HEK293T (cell line): Measurements from ENCODE around the gene HOXB4.

Experiments used
- CTCF ChIA-PET: fragments of 350-600 bp; formaldehyde crosslinking; extraction: SDS; loops from one replicate; lab custom pipeline; 2021; ENCODE audit warnings: antibody characterized with exemption, inconsistent platforms; lab: Yijun Ruan, JAX
- POLR2A ChIA-PET: fragments of 350-600 bp; formaldehyde crosslinking; extraction: SDS; loops from one replicate; lab custom pipeline; 2020; ENCODE audit warnings: antibody characterized with exemption, inconsistent platforms; lab: Yijun Ruan, JAX
- DNase-seq: peaks from one replicate; pipeline ENCODE4 v3.0.0; 2012; ENCODE audit warnings: mixed read lengths; ENCODE audit errors: extremely low spot score
- ARNT ChIP-seq: fragments of 450-650 bp; IDR thresholded peaks from 2 replicates; pipeline ENCODE4 v1.6.1; 2017; ENCODE audit warnings: mild to moderate bottlenecking
- BHLHE40 ChIP-seq: fragments of 450-650 bp; IDR thresholded peaks from 2 replicates; pipeline ENCODE4 v1.6.1; 2016; ENCODE audit warnings: mild to moderate bottlenecking, moderate library complexity, borderline replicate concordance
- CTBP1 ChIP-seq: fragments of 450-650 bp; IDR thresholded peaks from 2 replicates; pipeline ENCODE4 v1.6.1; 2016; ENCODE audit warnings: borderline replicate concordance
- ELF4 ChIP-seq: fragments of 450-650 bp; IDR thresholded peaks from 2 replicates; pipeline ENCODE4 v1.6.1; 2017; ENCODE audit warnings: antibody characterized with exemption
- FOXA1 ChIP-seq: fragments of 450-650 bp; IDR thresholded peaks from 2 replicates; pipeline ENCODE4 v1.6.1; 2016; ENCODE audit warnings: mild to moderate bottlenecking
- FOXK2 ChIP-seq: fragments of 450-650 bp; IDR thresholded peaks from 2 replicates; pipeline ENCODE4 v1.6.1; 2016; ENCODE audit warnings: mild to moderate bottlenecking
- FOXM1 ChIP-seq: fragments of 450-650 bp; IDR thresholded peaks from 2 replicates; pipeline ENCODE4 v1.6.1; 2017; ENCODE audit warnings: mild to moderate bottlenecking, borderline replicate concordance
- HDGF ChIP-seq: fragments of 450-650 bp; IDR thresholded peaks from 2 replicates; pipeline ENCODE4 v1.6.1; 2017; ENCODE audit warnings: antibody characterized with exemption, borderline replicate concordance
- L3MBTL2 ChIP-seq: fragments of 450-650 bp; conservative IDR thresholded peaks from 2 replicates; pipeline ENCODE4 v1.6.1; 2016; ENCODE audit warnings: mild to moderate bottlenecking
- LEF1 ChIP-seq: fragments of 450-650 bp; IDR thresholded peaks from 2 replicates; pipeline ENCODE4 v1.6.1; 2017; ENCODE audit warnings: mild to moderate bottlenecking, borderline replicate concordance
- NFRKB ChIP-seq: fragments of 450-650 bp; IDR thresholded peaks from 2 replicates; pipeline ENCODE4 v1.6.1; 2016; ENCODE audit warnings: mild to moderate bottlenecking, moderate library complexity
- SP1 ChIP-seq: fragments of 450-650 bp; IDR thresholded peaks from 2 replicates; pipeline ENCODE4 v1.6.1; 2017
- SUZ12 ChIP-seq: fragments of 450-650 bp; IDR thresholded peaks from 2 replicates; pipeline ENCODE4 v1.6.1; 2016; ENCODE audit warnings: mild to moderate bottlenecking
- TARDBP ChIP-seq: fragments of 450-650 bp; IDR thresholded peaks from 2 replicates; pipeline ENCODE4 v1.6.1; 2016
- ZNF384 ChIP-seq: fragments of 450-650 bp; IDR thresholded peaks from 2 replicates; pipeline ENCODE4 v1.6.1; 2016
- TF ChIP-seq, protein P1 (sequence below): fragments of 450-650 bp; IDR thresholded peaks from 2 replicates; pipeline ENCODE4 v1.6.1; 2016

Gene HOXB4

DNA sequence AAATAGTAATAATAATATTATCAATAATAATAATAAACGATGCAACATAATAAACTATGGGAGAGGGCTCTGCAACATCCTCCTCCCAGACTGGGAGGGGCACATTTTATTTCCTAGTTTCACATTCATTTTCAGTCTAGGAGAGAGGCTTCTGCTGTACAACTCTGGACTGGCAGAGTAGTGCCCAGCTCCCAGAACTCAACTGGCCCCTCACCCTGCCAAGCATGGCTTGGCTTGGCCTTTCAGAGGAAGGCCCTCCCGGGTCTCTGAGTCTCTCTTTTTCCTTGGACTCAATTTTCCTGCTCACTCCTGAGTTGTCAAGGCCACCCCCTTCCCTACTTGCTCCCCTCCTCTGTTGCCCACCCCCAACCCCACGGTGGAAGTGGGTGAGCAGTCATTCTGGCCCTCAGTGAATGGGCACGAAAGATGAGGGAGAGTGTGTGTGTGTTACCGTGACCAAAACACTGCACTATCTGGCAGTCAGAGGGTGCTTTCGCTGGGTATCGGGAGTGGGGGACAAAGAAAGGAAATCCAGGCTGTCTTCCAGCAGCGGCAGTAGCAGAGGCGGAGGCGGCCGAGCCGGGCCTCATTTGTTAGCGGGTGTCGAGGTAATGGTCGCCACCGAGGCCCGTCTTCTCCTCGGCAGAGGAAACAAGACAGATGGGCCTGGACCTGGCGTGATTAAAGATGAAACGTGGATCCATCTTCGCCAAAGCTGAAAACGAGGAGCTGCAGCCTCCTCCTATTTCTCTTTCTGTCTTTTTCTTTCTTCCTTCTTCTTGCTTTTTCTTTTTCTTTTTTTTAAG lies 2.3 kb downstream of the HOXB4 start:
- no peak for TF ChIP-seq BHLHE40
- TF ChIP-seq NFRKB = no peak
- TF ChIP-seq CTBP1 = no peak
- TF ChIP-seq HDGF = no peak
- TF ChIP-seq LEF1 = no peak
- TF ChIP-seq FOXA1 = no peak
- TF ChIP-seq L3MBTL2 = no peak
- no peak for TF ChIP-seq ZNF384
- TF ChIP-seq TARDBP = no peak
- no peak for TF ChIP-seq FOXK2
- TF ChIP-seq SUZ12 = no peak
- ChIA-PET POLR2A (interaction anchor here (0.6 to 3.4 kb wide), 4 partner anchors 9 to 21 kb away, joined by 3 to 19 read pairs (median 4); partner anchors contain the start of gene HOXB3), CTCF (no interaction called here)
- DNase-seq = no peak

DNA sequence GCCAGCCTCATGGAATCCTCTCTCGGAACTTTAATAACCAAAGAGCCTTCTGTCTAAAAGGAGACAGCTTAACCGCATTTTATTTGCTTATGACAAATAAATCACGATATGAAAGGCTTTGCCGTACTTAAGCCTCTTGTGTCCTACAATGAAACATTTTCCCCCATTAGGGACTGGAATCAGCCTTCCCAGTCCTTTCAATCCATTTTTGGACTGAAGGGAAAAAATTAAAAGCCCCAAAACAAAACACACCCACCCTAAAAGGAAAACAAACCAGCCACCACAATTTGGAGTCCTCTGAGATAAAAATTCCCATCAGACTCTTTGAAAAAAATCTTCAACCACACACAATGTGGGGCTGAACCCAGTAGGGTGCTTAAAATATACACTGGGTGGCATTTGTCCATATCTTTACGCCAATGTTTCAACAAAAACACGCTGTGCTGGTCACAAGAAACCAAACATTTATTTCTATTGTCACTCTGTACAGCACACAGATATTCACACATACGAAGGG lies 3.0 kb downstream of the HOXB4 start:
- CTCF ChIA-PET = interaction anchor here (0.7 to 1.2 kb wide), 2 partner anchors 76 to 1827 kb away, joined by 3 to 4 read pairs; no protein-coding TSS in a partner anchor
- POLR2A ChIA-PET = interaction anchor here (0.9 to 1.0 kb wide), 2 partner anchors 13 to 23 kb away, joined by 3 to 4 read pairs; no protein-coding TSS in a partner anchor
- TF ChIP-seq, protein P1, sequence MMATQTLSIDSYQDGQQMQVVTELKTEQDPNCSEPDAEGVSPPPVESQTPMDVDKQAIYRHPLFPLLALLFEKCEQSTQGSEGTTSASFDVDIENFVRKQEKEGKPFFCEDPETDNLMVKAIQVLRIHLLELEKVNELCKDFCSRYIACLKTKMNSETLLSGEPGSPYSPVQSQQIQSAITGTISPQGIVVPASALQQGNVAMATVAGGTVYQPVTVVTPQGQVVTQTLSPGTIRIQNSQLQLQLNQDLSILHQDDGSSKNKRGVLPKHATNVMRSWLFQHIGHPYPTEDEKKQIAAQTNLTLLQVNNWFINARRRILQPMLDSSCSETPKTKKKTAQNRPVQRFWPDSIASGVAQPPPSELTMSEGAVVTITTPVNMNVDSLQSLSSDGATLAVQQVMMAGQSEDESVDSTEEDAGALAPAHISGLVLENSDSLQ = peak; percentile 91
- TF ChIP-seq NFRKB = no peak
- TF ChIP-seq CTBP1 = peak; percentile 94
- DNase-seq = no peak

DNA sequence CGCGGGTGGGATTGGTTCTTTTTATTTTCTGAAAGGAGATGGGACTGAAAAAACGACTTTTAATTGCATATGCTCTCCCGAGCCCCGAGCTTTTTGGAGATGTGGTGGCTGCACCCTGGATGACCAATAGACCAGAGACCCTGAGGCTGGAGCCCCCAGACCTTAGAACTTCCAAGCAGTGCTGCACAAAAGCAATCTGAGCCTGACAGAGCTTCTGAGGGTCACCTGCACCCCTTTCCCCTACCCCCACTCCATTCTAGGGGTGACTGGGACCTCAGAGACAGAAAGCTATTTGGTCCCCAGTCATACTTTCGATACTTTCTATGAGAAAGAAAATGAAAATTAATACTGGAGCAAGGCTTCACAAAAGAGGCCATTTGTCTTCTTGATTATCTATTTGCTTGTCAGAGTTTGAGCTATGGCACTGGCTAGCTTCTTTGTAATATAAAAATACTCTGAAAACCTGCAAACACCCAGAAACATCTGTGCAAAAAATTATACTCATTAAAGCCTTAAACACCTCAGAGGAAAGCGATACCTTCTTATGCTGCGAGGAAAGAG lies 3.6 kb downstream of the HOXB4 start:
- CTCF ChIA-PET = interaction anchor here (0.5 to 1.2 kb wide), 4 partner anchors 13 to 1827 kb away, joined by 3 to 4 read pairs (median 3); no protein-coding TSS in a partner anchor
- POLR2A ChIA-PET = interaction anchor here (0.9 to 1.0 kb wide), 2 partner anchors 12 to 24 kb away, joined by 3 to 4 read pairs; no protein-coding TSS in a partner anchor
- TF ChIP-seq, protein P1 = no peak
- TF ChIP-seq HDGF (no peak), ARNT (no peak), FOXA1 (no peak), FOXM1 (no peak), ELF4 (no peak)
- DNase-seq = no peak

DNA sequence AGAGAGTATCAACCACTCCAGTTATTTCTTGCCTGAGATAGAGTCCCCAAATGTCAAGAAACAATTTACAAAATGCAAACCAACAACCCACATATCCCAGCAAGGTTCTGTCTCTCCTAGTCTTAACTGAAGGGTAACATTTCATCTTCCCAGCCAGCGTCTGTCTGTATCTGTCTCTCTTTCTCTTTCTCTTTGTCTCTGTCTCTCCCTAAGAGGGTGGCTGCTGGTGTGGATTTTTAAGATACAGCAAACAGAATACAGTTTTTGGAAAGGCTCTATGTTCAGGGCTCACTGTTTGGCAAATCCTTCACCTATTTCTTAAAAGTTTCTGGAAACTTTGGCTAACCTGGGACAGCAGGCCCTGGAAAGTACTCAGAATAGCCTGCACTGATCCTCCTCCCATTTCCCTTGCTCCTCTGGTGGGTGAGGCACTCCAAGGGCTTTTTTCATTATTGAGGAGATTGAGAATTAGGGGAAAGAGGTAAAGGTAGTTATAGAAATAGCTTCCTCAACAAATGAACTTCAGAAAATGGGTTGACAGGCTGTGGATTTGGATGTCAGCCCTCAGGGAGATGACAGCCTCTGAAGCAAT lies 6.2 kb downstream of the HOXB4 start:
- ChIA-PET CTCF (no interaction called here), POLR2A (interaction anchor here (1.3 kb wide), 1 partner anchor 15 kb away, joined by 3 read pairs; no protein-coding TSS in a partner anchor)
- no peak for DNase-seq
- TF ChIP-seq SUZ12 (no peak), HDGF (no peak), BHLHE40 (no peak), TARDBP (no peak), FOXK2 (no peak), L3MBTL2 (no peak), NFRKB (no peak), CTBP1 (no peak), SP1 (no peak), FOXM1 (no peak), LEF1 (no peak), ELF4 (no peak), FOXA1 (no peak), ZNF384 (no peak), ARNT (no peak)
- TF ChIP-seq, protein P1 = no peak

DNA sequence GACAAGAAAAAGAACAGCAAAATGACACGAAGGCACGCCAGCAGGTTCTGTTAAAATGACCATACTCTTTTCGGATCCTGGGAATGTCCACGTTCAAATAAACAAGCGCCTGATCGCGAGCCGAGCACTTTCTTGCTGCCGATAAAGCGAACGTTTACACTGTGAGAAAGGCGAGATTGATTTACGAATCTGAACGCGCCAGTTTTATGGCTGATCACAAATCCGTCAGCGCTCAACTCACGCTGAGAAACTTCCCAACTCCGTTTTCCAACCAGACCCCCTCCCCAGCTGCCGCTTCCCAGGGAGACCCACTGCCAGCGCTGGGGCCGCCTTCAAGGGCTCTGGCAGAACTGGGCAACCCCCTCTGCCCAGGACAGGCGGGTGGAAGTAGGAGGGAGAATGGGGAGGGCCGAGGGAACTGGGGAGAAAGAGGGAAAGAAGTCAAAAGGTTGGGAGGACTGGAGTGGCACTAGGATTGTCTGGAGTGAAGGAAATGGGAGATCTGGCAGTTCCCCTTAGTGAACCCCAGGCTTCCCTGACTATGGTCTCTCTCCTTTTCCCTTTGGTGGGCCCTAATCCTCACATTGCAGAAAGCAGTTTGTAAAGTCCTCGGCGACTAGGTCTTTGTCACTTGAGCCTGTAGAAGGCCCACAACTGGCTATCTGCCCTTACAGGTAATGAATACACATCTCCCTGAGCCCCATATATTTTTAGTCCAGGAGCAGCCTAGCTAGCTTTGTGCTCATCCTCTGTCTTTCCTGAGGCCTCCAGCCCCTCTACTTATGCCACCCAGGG lies 6.9 kb downstream of the HOXB4 start:
- TF ChIP-seq L3MBTL2 (no peak), NFRKB (no peak), TARDBP (no peak), ARNT (peak; percentile 86), ZNF384 (no peak), HDGF (peak; percentile 74; the same call in 1 of the 2 replicates), CTBP1 (peak; percentile 99), BHLHE40 (no peak), LEF1 (peak; percentile 89)
- TF ChIP-seq, protein P1 = peak; percentile 98
- CTCF ChIA-PET = no interaction called here
- POLR2A ChIA-PET = interaction anchor here (0.6 to 2.1 kb wide), 6 partner anchors 14 to 72 kb away, joined by 3 to 10 read pairs (median 4); no protein-coding TSS in a partner anchor
- DNase-seq = no peak
